Panc1 (cell line): ENCODE data around the gene SH3GL1.

Experiments
- CTCF ChIP-seq: fragments of 450-650 bp; IDR thresholded peaks from 2 replicates; pipeline ENCODE4 v1.5.1; 2017; ENCODE audit warnings: mild to moderate bottlenecking
- POLR2AphosphoS5 ChIP-seq: IDR thresholded peaks from 2 replicates; pipeline ENCODE4 v1.6.1; 2012; ENCODE audit warnings: mild to moderate bottlenecking, low read depth, low read length, moderate library complexity

- TF ChIP-seq POLR2AphosphoS5 = no peak
- TF ChIP-seq CTCF = no peak
These were observed 33.5 kb downstream of the SH3GL1 start for GRCh38 chr19:4366666-4367335.
